Pancreas (tissue), 10 donors: ENCODE data around the gene RHBDL3. TPM values are rescaled to one million over a fixed set of nuclear protein-coding genes. Genes with fewer than 3 reads are reported as not detected.

Experiments
- ATAC-seq, 4 donors: fragments of 200-7000 bp; cut with Tn5 transposase; one replicate each; pipeline versions ENCODE4 v1.8.0 to v1.9.1; 2020; ENCODE audit warnings: mild to moderate bottlenecking in 4 of 4, moderate library complexity in 4 of 4
- DNase-seq, 6 donors: peaks; one replicate each; pipeline ENCODE4 v3.0.0-alpha.2; 2020
- FAIRE-seq: peaks from 2 replicates; lab custom pipeline; 2012; peaks lifted over from hg19 to GRCh38; lab: Jason Lieb, UNC
- H3K27ac ChIP-seq, 4 donors: fragments of 200-600 bp; sonication (generic); 1 replicate in 3 of 4; 2 replicates in 1 of 4; pipeline versions ENCODE4 v1.5.0 to v1.8.0; 2020
- H3K27me3 ChIP-seq, 4 donors: fragments of 200-600 bp; one replicate each; pipeline ENCODE4 v1.8.0; 2021
- H3K36me3 ChIP-seq, 3 donors: fragments of 200-600 bp; sonication (generic) in 1 of 3; one replicate each; pipeline versions ENCODE4 v1.5.0 to v1.8.0; 2020 to 2021
- H3K4me1 ChIP-seq, 3 donors: fragments of 200-600 bp; one replicate each; pipeline ENCODE4 v1.8.0; 2021
- H3K4me3 ChIP-seq, 4 donors: fragments of 200-600 bp; sonication (generic) in 2 of 4; one replicate each; pipeline versions ENCODE4 v1.5.0 to v1.8.0; 2020 to 2021
- H3K9me3 ChIP-seq, 4 donors: fragments of 200-600 bp; one replicate each; pipeline ENCODE4 v1.8.0; 2021
- CTCF ChIP-seq, 4 donors: fragments of 200-600 bp; sonication (generic) in 3 of 4; IDR thresholded peaks; one replicate each; pipeline versions ENCODE4 v1.5.0 to v1.8.0; 2021; ENCODE audit warnings: antibody characterized with exemption in 4 of 4
- WGBS, 2 donors: extraction: QIAGEN DNeasy Blood & Tissue Kit; methylation state at CpG; one replicate each; pipeline ENCODE4 v1.1.7; 2013; 5-methylcytosine and 5-hydroxymethylcytosine counted together
- intact Hi-C, 3 donors: fragments of 100-400 bp; cut with DNase I; formaldehyde crosslinking; loops; one replicate each; pipeline versions ENCODE4 v1.11.1 to v1.14.2; 2022
- polyA plus RNA-seq, 2 donors: library from polyadenylated mRNA; stranded (reverse); fragments of 200-250 nt; gene quantifications; one replicate each; pipeline ENCODE4 v1.2.3, GENCODE V29; 2013
- total RNA-seq, 6 donors: library from RNA; stranded (reverse); fragmentation: NEBNext Ultra II Directional in 4 of 6; extraction: Animal tissue kit (Norgen Biotek cat#: 25700) in 4 of 6; gene quantifications; one replicate each; pipeline versions ENCODE4 v1.2.1 to v1.2.4, GENCODE V29; 2021 to 2023
- donor health status: healthy with polysubstance abuse.
- donor health status: DM: no; HTN: no; CAD: no; lungs with moderate emphysema.
- donor health status: DM: no; HTN: no; CAD: no.
- donor health status: control.
- donor health status: control.
- donor health status: Bipolar disorder and iron deficiency.
- donor health status: DM: yes; HTN: yes; CAD: no.
- donor health status: DM: no; HTN: no; CAD: no.
- donor health status: DM: no; HTN: no; CAD: no.
- donor health status: DM: yes; HTN: yes; CAD: no.

Gene RHBDL3
- total and polyA plus RNA-seq, 8 donors: 0.12 to 1.8 (median 0.47) TPM

GRCh38 chr17:32253117-32253611 is 12.5 kb upstream of the RHBDL3 start:
- WGBS, 2 donors: 51 to 58% methylated on average over 12 of the region's 12 CpGs
- Histone ChIP-seq H3K4me1 (peaks cover 0 to 10% (median 4%) of the 10 kb centered on the region in 3 donors), H3K27ac (no peak overlapping the region), H3K36me3 (no peaks in the 10 kb centered on the region), H3K27me3 (no peaks in the 10 kb centered on the region), H3K4me3 (no peak overlapping the region), H3K9me3 (no peaks in the 10 kb centered on the region)
- peak; percentile 84 to 96 (median 95) for ATAC-seq
- intact Hi-C loops: loop anchor here in 2 of 3 donors (2.0 to 5.0 kb wide), 2 partner anchors 66 to 69 kb away; no protein-coding TSS in a partner anchor
- TF ChIP-seq CTCF (IDR thresholded peaks at IDR 0.05): peak; percentile 89 to 98 (median 94)
- peak; percentile 67 to 87 (median 84) for DNase-seq
- FAIRE-seq: no peak

GRCh38 chr17:32256012-32256700 is 9.5 kb upstream of the RHBDL3 start:
- Histone ChIP-seq H3K27me3 (no peaks in the 10 kb centered on the region), H3K9me3 (no peaks in the 10 kb centered on the region), H3K36me3 (no peaks in the 10 kb centered on the region), H3K4me1 (peaks cover 0 to 13% (median 4%) of the 10 kb centered on the region in 3 donors), H3K4me3 (no peak overlapping the region), H3K27ac (no peak overlapping the region)
- no peak for TF ChIP-seq CTCF (IDR thresholded peaks at IDR 0.05)
- ATAC-seq (peak; percentile 62 to 79 (median 75)), FAIRE-seq (no peak), DNase-seq (peak in 5 of 6 donors; percentile 23 to 65 (median 47))
- intact Hi-C loops: no loop called here
- 21 to 31% methylated on average over 9 of the region's 9 CpGs for WGBS, 2 donors

- DNase-seq: peak in 1 of 6 donors; percentile 41
- Histone ChIP-seq H3K4me3 (no peak overlapping the region), H3K36me3 (no peaks in the 10 kb centered on the region), H3K4me1 (peaks cover 0 to 17% (median 8%) of the 10 kb centered on the region in 3 donors), H3K27ac (no peak overlapping the region), H3K9me3 (no peaks in the 10 kb centered on the region), H3K27me3 (no peaks in the 10 kb centered on the region)
- no peak for ATAC-seq
- FAIRE-seq: no peak
- 86 to 90% methylated on average over 9 of the region's 9 CpGs for WGBS, 2 donors
- TF ChIP-seq CTCF (IDR thresholded peaks at IDR 0.05): no peak
- intact Hi-C loops: no loop called here
Measured at GRCh38 chr17:32256701-32257019, 9.0 kb upstream of the RHBDL3 start.

GRCh38 chr17:32258383-32259140 is 7.1 kb upstream of the RHBDL3 start:
- ATAC-seq (peak in 1 of 4 donors; percentile 25), FAIRE-seq (no peak), DNase-seq (no peak)
- Histone ChIP-seq H3K4me3 (no peak overlapping the region), H3K4me1 (peaks cover 0 to 22% (median 8%) of the 10 kb centered on the region in 3 donors), H3K27ac (no peak overlapping the region), H3K36me3 (no peaks in the 10 kb centered on the region), H3K27me3 (no peaks in the 10 kb centered on the region), H3K9me3 (no peaks in the 10 kb centered on the region)
- WGBS, 2 donors: 80 to 88% methylated on average over 18 of the region's 18 CpGs
- intact Hi-C loops: no loop called here
- no peak for TF ChIP-seq CTCF (IDR thresholded peaks at IDR 0.05)
